Lower leg skin (tissue), 3 donors: ENCODE data around the gene BAD.

Source experiments
- CTCF ChIP-seq, 3 donors: fragments of 450-650 bp; IDR thresholded peaks; one replicate each; pipeline ENCODE4 v1.5.1; 2016; ENCODE audit warnings: antibody characterized with exemption in 3 of 3, mild to moderate bottlenecking in 3 of 3, moderate library complexity in 2 of 3
- POLR2A ChIP-seq, 2 donors: fragments of 450-650 bp; IDR thresholded peaks; one replicate each; pipeline ENCODE4 v1.6.1; 2016 to 2017; ENCODE audit warnings: antibody characterized with exemption in 2 of 2, mild to moderate bottlenecking in 1 of 2, moderate library complexity in 1 of 2

GRCh38 chr11:64296236-64296635 lies 11.8 kb upstream of the BAD start:
- TF ChIP-seq CTCF (IDR thresholded peaks at IDR 0.05) (no peak), POLR2A (IDR thresholded peaks at IDR 0.05) (no peak)
